Mesenchymal stem cell (in vitro differentiated cells and primary cell): Measurements from ENCODE around the gene ARHGEF25.
A peak's percentile ranks its signal among the peaks of the same experiment; 100 is the strongest.

Experiments used
- DNase-seq: peaks from one replicate; pipeline ENCODE4 v3.0.0-alpha.2; 2013
- H2AFZ ChIP-seq: one replicate; pipeline ENCODE4 v1.6.1; 2013; ENCODE audit warnings: low read depth, mild to moderate bottlenecking, control low read depth, inconsistent platforms, low read length, moderate library complexity
- H2AK5ac ChIP-seq: 2 replicates; pipeline ENCODE4 v1.6.1; 2013; ENCODE audit warnings: low read length, moderate library complexity, mild to moderate bottlenecking, inconsistent platforms; ENCODE audit not compliant: severe bottlenecking
- H2BK120ac ChIP-seq: one replicate; pipeline ENCODE4 v1.6.1; 2013; ENCODE audit warnings: low read depth, mild to moderate bottlenecking, inconsistent platforms, low read length, moderate library complexity
- H2BK12ac ChIP-seq, 2 experiments: one replicate each; pipeline ENCODE4 v1.6.1; 2013; ENCODE audit warnings: inconsistent platforms in 2 of 2, low read length in 2 of 2, mild to moderate bottlenecking in 2 of 2, moderate library complexity in 2 of 2, control low read depth in 1 of 2
- H2BK15ac ChIP-seq: one replicate; pipeline ENCODE4 v1.6.1; 2013; ENCODE audit warnings: mild to moderate bottlenecking, low read depth, inconsistent platforms; ENCODE audit not compliant: poor library complexity, severe bottlenecking
- H2BK5ac ChIP-seq: 2 replicates; pipeline ENCODE4 v1.6.1; 2013; ENCODE audit warnings: low read depth, mild to moderate bottlenecking, low read length, control low read depth, inconsistent platforms; ENCODE audit not compliant: poor library complexity, severe bottlenecking
- H3K14ac ChIP-seq, 2 experiments: one replicate each; pipeline ENCODE4 v1.6.1; 2013; ENCODE audit warnings: inconsistent platforms in 2 of 2, low read length in 2 of 2, control low read depth in 1 of 2, mild to moderate bottlenecking in 1 of 2, moderate library complexity in 1 of 2
- H3K18ac ChIP-seq, 2 experiments: one replicate each; pipeline ENCODE4 v1.6.1; 2013; ENCODE audit warnings: inconsistent platforms in 2 of 2, low read length in 2 of 2, control low read depth in 1 of 2, low read depth in 1 of 2, mild to moderate bottlenecking in 1 of 2
- H3K23ac ChIP-seq, 2 experiments: one replicate each; pipeline ENCODE4 v1.6.1; 2013; ENCODE audit warnings: inconsistent platforms in 2 of 2, low read length in 2 of 2, mild to moderate bottlenecking in 2 of 2, moderate library complexity in 2 of 2, control low read depth in 1 of 2
- H3K27ac ChIP-seq: 2 replicates; pipeline ENCODE4 v1.5.1; 2013; ENCODE audit warnings: mild to moderate bottlenecking, moderate library complexity, low read length, control low read depth, inconsistent platforms; ENCODE audit not compliant: poor library complexity, severe bottlenecking
- H3K27me3 ChIP-seq, 2 experiments: 2 replicates each; pipeline versions ENCODE4 v1.6.1 to v1.7.0; 2013; ENCODE audit warnings: low read length in 2 of 2, mild to moderate bottlenecking in 2 of 2, moderate library complexity in 2 of 2, control low read depth in 1 of 2, inconsistent platforms in 1 of 2; ENCODE audit not compliant: control insufficient read depth in 1 of 2, insufficient read depth in 1 of 2
- H3K36me3 ChIP-seq, 2 experiments: 2 replicates each; pipeline versions ENCODE4 v1.6.1 to v1.7.0; 2013; ENCODE audit warnings: low read length in 2 of 2, control low read depth in 1 of 2, inconsistent platforms in 1 of 2, low read depth in 1 of 2, mild to moderate bottlenecking in 1 of 2; ENCODE audit not compliant: insufficient read depth in 2 of 2, control insufficient read depth in 1 of 2
- H3K4ac ChIP-seq, 2 experiments: one replicate each; pipeline ENCODE4 v1.6.1; 2013; ENCODE audit warnings: inconsistent platforms in 2 of 2, low read length in 2 of 2, mild to moderate bottlenecking in 2 of 2, moderate library complexity in 2 of 2, control low read depth in 1 of 2, low read depth in 1 of 2
- H3K4me1 ChIP-seq: 2 replicates; pipeline ENCODE4 v1.6.1; 2013; ENCODE audit warnings: low read depth, low read length, control low read depth; ENCODE audit not compliant: control insufficient read depth, insufficient read depth
- H3K4me2 ChIP-seq: 2 replicates; pipeline ENCODE4 v1.6.1; 2013; ENCODE audit warnings: low read length, mild to moderate bottlenecking, inconsistent platforms; ENCODE audit not compliant: poor library complexity, severe bottlenecking
- H3K4me3 ChIP-seq, 2 experiments: 2 replicates each; pipeline versions ENCODE4 v1.5.1 to v1.7.0; 2013; ENCODE audit warnings: low read length in 2 of 2, mild to moderate bottlenecking in 2 of 2, control low read depth in 1 of 2, low read depth in 1 of 2; ENCODE audit not compliant: insufficient read depth in 1 of 2
- H3K79me1 ChIP-seq: replicated peaks from 2 replicates; pipeline ENCODE4 v1.6.1; 2013; ENCODE audit warnings: mild to moderate bottlenecking, control low read depth, low read length, inconsistent platforms; ENCODE audit not compliant: poor library complexity, severe bottlenecking
- H3K9ac ChIP-seq: 2 replicates; pipeline ENCODE4 v1.7.0; 2013; ENCODE audit warnings: mild to moderate bottlenecking, low read length, moderate library complexity
- H3K9me3 ChIP-seq: 2 replicates; pipeline ENCODE4 v1.7.0; 2013; ENCODE audit warnings: mild to moderate bottlenecking, low read length; ENCODE audit not compliant: control insufficient read depth
- H4K8ac ChIP-seq: one replicate; pipeline ENCODE4 v1.6.1; 2013; ENCODE audit warnings: inconsistent platforms, mild to moderate bottlenecking, low read length, moderate library complexity
- H4K91ac ChIP-seq: one replicate; pipeline ENCODE4 v1.6.1; 2013; ENCODE audit warnings: mild to moderate bottlenecking, low read length, inconsistent platforms
- WGBS: methylation state at CpG from one replicate; pipeline ENCODE4 v1.1.7; 2013; ENCODE audit warnings: mixed read lengths; 5-methylcytosine and 5-hydroxymethylcytosine counted together

The ARHGEF25 gene

DNA sequence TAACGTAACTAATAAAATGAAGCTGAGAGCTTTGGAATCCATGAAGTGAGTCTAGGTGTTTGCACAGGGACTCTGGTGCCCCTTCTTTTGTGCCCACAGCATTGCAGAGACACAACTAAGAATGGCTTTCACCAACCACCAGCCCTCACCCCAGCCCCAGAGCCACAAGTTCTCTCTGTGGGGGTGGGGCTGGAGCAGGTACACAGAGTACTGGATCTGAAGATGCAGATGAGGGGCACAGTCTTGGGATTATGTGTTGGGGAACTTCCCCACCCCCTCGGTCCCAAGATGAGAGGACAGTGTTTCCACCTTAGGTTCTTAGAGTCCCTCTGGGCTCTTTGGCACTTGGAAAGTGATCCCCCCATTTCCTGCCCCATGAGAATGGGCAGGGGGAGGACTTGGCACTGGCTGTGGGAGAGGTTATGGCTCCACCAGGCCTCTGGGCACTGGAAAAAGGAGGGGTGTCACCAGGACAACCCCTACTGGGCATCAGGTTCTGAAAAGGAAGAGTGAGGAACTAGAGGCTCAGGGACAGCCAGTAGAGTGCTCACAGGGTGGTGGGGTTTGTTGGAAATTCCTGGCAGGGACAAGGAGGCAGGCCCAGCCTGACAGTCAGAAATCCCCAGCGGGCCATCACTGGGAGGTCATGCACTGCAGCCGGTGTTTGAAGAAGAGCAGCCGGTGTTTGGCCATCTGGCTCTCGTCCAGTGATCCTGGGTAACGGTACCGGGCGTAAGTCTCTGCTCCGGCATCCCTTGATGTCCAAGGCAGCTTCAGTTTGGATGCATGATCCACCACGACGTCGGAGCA, 15.1 kb downstream of the ARHGEF25 start:
- no peak overlapping the region for H3K14ac ChIP-seq
- no peak overlapping the region for H2AFZ ChIP-seq
- no peak overlapping the region for H4K91ac ChIP-seq
- no peak overlapping the region for H3K27ac ChIP-seq
- no peaks in the 10 kb centered on the region for H3K79me1 ChIP-seq
- H2AK5ac ChIP-seq = no peak overlapping the region
- no peak for DNase-seq
- H4K8ac ChIP-seq = no peak overlapping the region
- peaks cover 95% of the 10 kb centered on the region in 2 experiments for H3K27me3 ChIP-seq
- H3K4me1 ChIP-seq = peaks cover 11% of the 10 kb centered on the region
- WGBS = 42% methylated on average over 13 of the region's 13 CpGs
- no peak overlapping the region for H3K18ac ChIP-seq
- no peak overlapping the region for H2BK12ac ChIP-seq
- H3K9me3 ChIP-seq = no peaks in the 10 kb centered on the region
- H3K4me3 ChIP-seq = no peak overlapping the region
- no peak overlapping the region for H2BK120ac ChIP-seq
- no peak overlapping the region for H3K23ac ChIP-seq
- H3K4ac ChIP-seq = no peak overlapping the region
- H2BK15ac ChIP-seq = no peak overlapping the region
- no peak overlapping the region for H2BK5ac ChIP-seq
- no peak overlapping the region for H3K4me2 ChIP-seq
- no peaks in the 10 kb centered on the region for H3K36me3 ChIP-seq
- H3K9ac ChIP-seq = no peak overlapping the region

DNA sequence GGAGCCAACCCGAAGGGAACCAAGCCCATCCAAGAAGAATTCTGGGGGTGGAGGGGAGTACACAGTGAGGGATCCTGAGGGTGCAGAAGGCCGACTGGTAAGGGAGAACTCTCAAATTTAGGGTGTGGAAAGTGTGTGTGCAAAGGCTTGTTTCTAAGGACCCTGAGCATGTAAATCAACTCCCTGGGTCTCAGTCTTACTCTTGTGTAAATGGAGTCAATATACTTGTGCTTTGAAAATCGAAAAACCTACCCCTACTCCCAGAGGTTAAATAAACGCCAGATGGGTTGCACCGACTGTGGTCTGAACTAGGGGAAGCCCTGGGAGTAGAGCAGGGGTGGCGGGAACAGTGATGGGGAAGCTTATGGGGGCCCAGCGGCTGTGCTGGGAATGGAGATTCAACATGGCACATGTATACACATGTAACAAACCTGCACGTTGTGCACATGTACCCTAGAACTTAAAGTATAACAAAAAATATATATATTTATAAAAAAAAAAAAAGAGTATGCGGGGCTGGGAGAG, 15.7 kb downstream of the ARHGEF25 start:
- no peaks in the 10 kb centered on the region for H3K36me3 ChIP-seq
- peaks cover 11% of the 10 kb centered on the region for H3K4me1 ChIP-seq
- H4K8ac ChIP-seq = no peak overlapping the region
- no peak overlapping the region for H3K18ac ChIP-seq
- H3K79me1 ChIP-seq = no peaks in the 10 kb centered on the region
- no peak overlapping the region for H3K4me3 ChIP-seq
- WGBS = 36% methylated on average over 5 of the region's 9 CpGs
- no peak overlapping the region for H2AFZ ChIP-seq
- H3K9ac ChIP-seq = no peak overlapping the region
- H3K4me2 ChIP-seq = no peak overlapping the region
- no peak overlapping the region for H2BK120ac ChIP-seq
- H2BK12ac ChIP-seq = no peak overlapping the region
- no peak overlapping the region for H4K91ac ChIP-seq
- H3K27me3 ChIP-seq = peaks cover 95 to 96% of the 10 kb centered on the region in 2 experiments
- H2AK5ac ChIP-seq = no peak overlapping the region
- no peak for DNase-seq
- no peaks in the 10 kb centered on the region for H3K9me3 ChIP-seq
- H3K4ac ChIP-seq = no peak overlapping the region
- no peak overlapping the region for H2BK5ac ChIP-seq
- no peak overlapping the region for H3K14ac ChIP-seq
- no peak overlapping the region for H3K27ac ChIP-seq
- H3K23ac ChIP-seq = no peak overlapping the region
- H2BK15ac ChIP-seq = no peak overlapping the region

DNA sequence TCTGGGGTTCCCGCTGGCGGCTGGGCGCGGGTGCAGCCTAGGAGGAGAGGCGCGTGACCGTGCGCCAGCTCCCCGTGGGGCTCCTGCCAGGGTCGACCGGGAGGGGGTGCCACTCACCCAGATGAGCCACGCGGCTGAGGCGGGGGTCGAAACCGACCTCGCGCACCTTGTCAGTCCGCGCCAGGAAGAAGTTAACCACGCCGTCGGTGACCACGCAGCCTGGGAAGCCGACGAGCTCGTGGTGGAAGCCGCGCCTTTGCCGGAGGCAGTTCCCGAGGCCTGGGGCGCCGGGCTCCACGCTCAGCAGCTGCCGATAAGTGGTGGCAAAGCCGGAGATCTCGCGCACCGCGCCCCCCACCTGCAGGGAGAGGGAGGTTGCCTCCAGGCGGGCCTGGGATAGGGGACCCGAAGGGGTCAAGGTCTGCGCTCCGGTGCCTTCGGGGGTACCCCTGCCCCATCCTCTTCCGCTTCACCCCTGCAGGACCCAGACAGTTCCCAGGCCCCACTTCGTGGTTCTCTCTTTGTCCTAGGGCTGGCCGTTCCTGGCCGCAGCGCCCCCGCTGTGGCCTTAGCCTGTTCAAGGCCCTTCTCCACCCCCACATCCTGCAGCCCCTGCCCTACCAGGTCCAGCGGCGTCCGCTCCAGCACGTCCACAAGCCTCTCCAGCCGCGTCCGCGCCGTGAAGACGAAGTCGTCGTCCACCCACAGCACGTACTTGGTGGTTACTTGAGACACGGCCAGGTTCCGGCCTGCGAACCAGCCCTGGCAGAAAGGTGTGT, 16.5 kb downstream of the ARHGEF25 start:
- no peak overlapping the region for H3K9ac ChIP-seq
- no peak overlapping the region for H3K27ac ChIP-seq
- H3K23ac ChIP-seq = peak overlapping the region in 1 of 2 experiments; percentile 73
- H2BK120ac ChIP-seq = no peak overlapping the region
- no peak overlapping the region for H2BK5ac ChIP-seq
- no peaks in the 10 kb centered on the region for H3K9me3 ChIP-seq
- no peaks in the 10 kb centered on the region for H3K36me3 ChIP-seq
- no peak overlapping the region for H4K91ac ChIP-seq
- H3K79me1 ChIP-seq = no peaks in the 10 kb centered on the region
- no peak overlapping the region for H4K8ac ChIP-seq
- no peak overlapping the region for H3K4me2 ChIP-seq
- no peak overlapping the region for H2AK5ac ChIP-seq
- H2AFZ ChIP-seq = no peak overlapping the region
- H3K4me3 ChIP-seq = peak overlapping the region in 1 of 2 experiments; percentile 18
- peaks cover 18% of the 10 kb centered on the region for H3K4me1 ChIP-seq
- 10% methylated on average over 67 of the region's 67 CpGs for WGBS
- H3K27me3 ChIP-seq = peaks cover 93 to 96% of the 10 kb centered on the region in 2 experiments
- H3K14ac ChIP-seq = no peak overlapping the region
- H3K4ac ChIP-seq = no peak overlapping the region
- H2BK12ac ChIP-seq = no peak overlapping the region
- H3K18ac ChIP-seq = no peak overlapping the region
- H2BK15ac ChIP-seq = no peak overlapping the region
- no peak for DNase-seq
